Measurements from ENCODE around the gene SLC6A7. TPM values are rescaled to one million over a fixed set of nuclear protein-coding genes. Genes with fewer than 3 reads are reported as not detected.

The SLC6A7 gene
- total and polyA plus RNA-seq, 2 donors: under 0.01 to 0.07 TPM

DNA sequence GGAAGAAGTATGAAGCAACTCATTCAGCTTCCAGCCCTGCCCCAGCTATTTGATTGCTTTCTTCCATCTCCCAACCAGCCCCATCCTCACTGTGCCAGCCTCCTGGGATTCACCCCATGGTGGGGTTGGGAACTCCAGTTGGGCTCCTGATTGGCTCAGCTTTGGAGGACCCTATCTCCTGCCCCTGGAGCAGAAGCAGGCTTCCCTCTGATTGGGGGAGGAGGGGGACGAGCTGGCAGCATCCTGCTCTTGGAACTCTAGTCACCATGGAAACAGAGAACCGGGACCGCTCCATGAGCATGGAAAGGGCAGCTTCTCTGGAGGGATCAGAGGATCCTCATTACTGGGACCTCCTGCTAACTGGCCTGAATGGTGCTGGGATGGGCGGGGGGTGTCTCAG lies 2.6 kb downstream of the SLC6A7 start:
- no peaks in the 10 kb centered on the region for H3K9me3 ChIP-seq (ENCODE audit: control insufficient read depth in 2 of 2, insufficient read depth in 1 of 2, low read length in 1 of 2)
- H3K4me1 ChIP-seq (ENCODE audit: control insufficient read depth in 2 of 2, insufficient read depth in 2 of 2, low read length in 2 of 2): no peaks in the 10 kb centered on the region
- no peak overlapping the region for H3K4me3 ChIP-seq (ENCODE audit: low read length in 2 of 2)
- no peak for DNase-seq (ENCODE audit: low read depth in 6 of 9, low spot score in 9 of 9)
- H3K27ac ChIP-seq (ENCODE audit: low read depth in 1 of 2, low read length in 1 of 2): no peak overlapping the region
- no peaks in the 10 kb centered on the region for H3K36me3 ChIP-seq (ENCODE audit: control insufficient read depth in 2 of 2, insufficient read depth in 2 of 2, low read length in 1 of 2)
- peaks cover 23 to 68% of the 10 kb centered on the region in 2 donors for H3K27me3 ChIP-seq (ENCODE audit: control insufficient read depth in 2 of 2, insufficient read depth in 1 of 2, low read length in 1 of 2)
- 86% methylated on average over 4 of the region's 4 CpGs for WGBS

DNA sequence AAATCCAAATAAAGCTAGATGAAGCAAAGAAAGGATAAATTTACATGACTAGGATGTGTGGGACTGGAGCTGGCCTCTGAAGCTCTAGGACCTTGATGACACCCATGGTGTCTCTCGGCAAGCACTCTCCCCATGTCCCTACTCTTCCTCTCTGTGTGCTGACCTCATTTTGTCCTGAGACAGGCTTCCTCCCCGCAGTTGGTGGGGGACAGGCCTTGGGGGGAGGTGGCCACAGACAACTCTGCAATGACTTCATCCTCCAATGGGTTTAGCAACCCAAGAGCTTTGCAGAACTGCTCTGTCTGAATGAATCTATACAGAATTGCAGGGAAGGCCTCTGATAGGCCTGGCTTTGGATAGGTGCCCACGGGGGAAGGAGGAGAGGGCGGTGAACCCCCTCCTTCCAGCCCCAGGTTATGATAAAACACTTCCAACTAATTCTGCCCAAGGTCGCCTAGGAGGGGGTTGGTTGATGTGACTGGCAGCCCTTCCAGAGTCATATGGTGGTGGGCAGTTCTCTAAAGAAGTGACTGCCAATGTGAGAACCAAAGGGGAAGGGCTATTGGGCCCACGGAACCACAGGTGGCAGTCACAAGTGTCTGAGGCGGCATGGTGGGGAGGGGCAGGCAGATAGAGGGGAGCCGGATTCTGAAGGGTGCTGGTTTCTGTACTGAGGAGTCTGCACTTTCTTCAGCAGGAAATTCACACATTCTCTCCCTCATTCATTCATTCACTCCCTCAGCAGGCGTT lies 6.0 kb downstream of the SLC6A7 start:
- Histone ChIP-seq H3K36me3 (ENCODE audit: control insufficient read depth in 2 of 2, insufficient read depth in 2 of 2, low read length in 1 of 2) (no peaks in the 10 kb centered on the region), H3K27me3 (ENCODE audit: control insufficient read depth in 2 of 2, insufficient read depth in 1 of 2, low read length in 1 of 2) (peaks cover 2 to 37% of the 10 kb centered on the region in 2 donors), H3K9me3 (ENCODE audit: control insufficient read depth in 2 of 2, insufficient read depth in 1 of 2, low read length in 1 of 2) (no peaks in the 10 kb centered on the region), H3K4me1 (ENCODE audit: control insufficient read depth in 2 of 2, insufficient read depth in 2 of 2, low read length in 2 of 2) (no peaks in the 10 kb centered on the region), H3K4me3 (ENCODE audit: low read length in 2 of 2) (no peak overlapping the region), H3K27ac (ENCODE audit: low read depth in 1 of 2, low read length in 1 of 2) (no peak overlapping the region)
- 93% methylated on average over 9 of the region's 9 CpGs for WGBS
- no peak for DNase-seq (ENCODE audit: low read depth in 6 of 9, low spot score in 9 of 9)

DNA sequence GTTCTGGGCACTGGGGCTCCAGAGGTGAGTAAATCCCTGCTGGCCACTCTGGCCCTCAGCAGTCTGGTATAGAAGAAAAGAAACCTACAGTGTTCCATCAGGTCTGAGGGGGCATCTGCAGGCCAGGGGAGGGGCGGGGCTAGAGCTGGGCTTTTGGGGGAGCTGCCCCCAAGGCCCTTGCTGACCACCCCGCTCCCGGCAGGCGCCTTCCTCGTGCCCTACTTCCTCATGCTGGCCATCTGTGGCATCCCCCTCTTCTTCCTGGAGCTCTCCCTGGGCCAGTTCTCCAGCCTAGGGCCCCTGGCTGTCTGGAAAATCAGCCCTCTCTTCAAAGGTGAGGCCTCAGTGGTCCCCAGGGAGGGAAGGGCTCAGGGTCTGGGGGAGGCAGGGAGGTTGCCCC lies 6.7 kb downstream of the SLC6A7 start:
- H3K27ac ChIP-seq (ENCODE audit: low read depth in 1 of 2, low read length in 1 of 2): no peak overlapping the region
- WGBS: 63% methylated on average over 5 of the region's 5 CpGs
- no peak overlapping the region for H3K4me3 ChIP-seq (ENCODE audit: low read length in 2 of 2)
- no peaks in the 10 kb centered on the region for H3K4me1 ChIP-seq (ENCODE audit: control insufficient read depth in 2 of 2, insufficient read depth in 2 of 2, low read length in 2 of 2)
- peaks cover 2 to 32% of the 10 kb centered on the region in 2 donors for H3K27me3 ChIP-seq (ENCODE audit: control insufficient read depth in 2 of 2, insufficient read depth in 1 of 2, low read length in 1 of 2)
- no peaks in the 10 kb centered on the region for H3K36me3 ChIP-seq (ENCODE audit: control insufficient read depth in 2 of 2, insufficient read depth in 2 of 2, low read length in 1 of 2)
- DNase-seq (ENCODE audit: low read depth in 6 of 9, low spot score in 9 of 9): no peak
- H3K9me3 ChIP-seq (ENCODE audit: control insufficient read depth in 2 of 2, insufficient read depth in 1 of 2, low read length in 1 of 2): no peaks in the 10 kb centered on the region

DNA sequence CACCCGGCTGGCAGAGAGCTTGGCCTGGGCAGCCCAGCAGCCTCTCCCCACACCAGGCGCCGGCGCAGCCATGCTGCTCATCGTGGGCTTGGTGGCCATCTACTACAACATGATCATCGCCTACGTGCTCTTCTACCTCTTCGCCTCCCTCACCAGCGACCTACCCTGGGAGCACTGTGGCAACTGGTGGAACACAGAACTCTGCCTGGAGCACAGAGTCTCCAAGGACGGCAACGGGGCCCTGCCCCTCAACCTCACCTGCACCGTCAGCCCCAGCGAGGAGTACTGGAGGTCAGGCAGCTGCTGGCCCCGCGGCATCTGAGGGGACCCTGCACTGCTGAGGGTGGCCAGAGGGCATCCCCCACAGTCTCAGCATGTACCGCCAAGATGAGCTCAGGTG lies 7.1 kb downstream of the SLC6A7 start:
- no peak overlapping the region for H3K4me3 ChIP-seq (ENCODE audit: low read length in 2 of 2)
- H3K27me3 ChIP-seq (ENCODE audit: control insufficient read depth in 2 of 2, insufficient read depth in 1 of 2, low read length in 1 of 2): peaks cover 0 to 27% of the 10 kb centered on the region in 2 donors
- no peaks in the 10 kb centered on the region for H3K4me1 ChIP-seq (ENCODE audit: control insufficient read depth in 2 of 2, insufficient read depth in 2 of 2, low read length in 2 of 2)
- no peaks in the 10 kb centered on the region for H3K36me3 ChIP-seq (ENCODE audit: control insufficient read depth in 2 of 2, insufficient read depth in 2 of 2, low read length in 1 of 2)
- 98% methylated on average over 16 of the region's 16 CpGs for WGBS
- DNase-seq (ENCODE audit: low read depth in 6 of 9, low spot score in 9 of 9): no peak
- no peak overlapping the region for H3K27ac ChIP-seq (ENCODE audit: low read depth in 1 of 2, low read length in 1 of 2)
- H3K9me3 ChIP-seq (ENCODE audit: control insufficient read depth in 2 of 2, insufficient read depth in 1 of 2, low read length in 1 of 2): no peaks in the 10 kb centered on the region

DNA sequence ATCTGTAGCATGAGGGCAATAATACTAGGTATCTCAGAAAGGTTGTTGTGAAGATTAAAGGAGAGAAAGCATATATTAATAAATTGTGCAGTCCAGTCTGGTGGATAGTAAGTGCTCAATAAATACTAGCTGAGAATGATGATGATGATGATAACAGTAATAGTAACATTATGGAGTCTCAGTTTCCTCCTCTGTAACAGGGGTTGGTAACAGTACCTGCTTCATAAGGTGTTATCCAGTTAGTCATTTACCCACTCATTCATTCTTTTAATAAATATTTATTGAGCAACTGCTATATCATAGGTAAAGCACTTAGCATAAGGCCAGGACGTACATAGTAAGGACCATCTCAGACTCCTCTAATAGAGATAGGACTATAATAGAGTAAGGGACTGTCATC lies 7.6 kb downstream of the SLC6A7 start:
- no peak overlapping the region for H3K27ac ChIP-seq (ENCODE audit: low read depth in 1 of 2, low read length in 1 of 2)
- DNase-seq (ENCODE audit: low read depth in 6 of 9, low spot score in 9 of 9): no peak
- 97% methylated on average over 1 of the region's 1 CpG for WGBS
- H3K27me3 ChIP-seq (ENCODE audit: control insufficient read depth in 2 of 2, insufficient read depth in 1 of 2, low read length in 1 of 2): peaks cover 0 to 22% of the 10 kb centered on the region in 2 donors
- no peaks in the 10 kb centered on the region for H3K9me3 ChIP-seq (ENCODE audit: control insufficient read depth in 2 of 2, insufficient read depth in 1 of 2, low read length in 1 of 2)
- H3K4me3 ChIP-seq (ENCODE audit: low read length in 2 of 2): no peak overlapping the region
- no peaks in the 10 kb centered on the region for H3K4me1 ChIP-seq (ENCODE audit: control insufficient read depth in 2 of 2, insufficient read depth in 2 of 2, low read length in 2 of 2)
- H3K36me3 ChIP-seq (ENCODE audit: control insufficient read depth in 2 of 2, insufficient read depth in 2 of 2, low read length in 1 of 2): no peaks in the 10 kb centered on the region

DNA sequence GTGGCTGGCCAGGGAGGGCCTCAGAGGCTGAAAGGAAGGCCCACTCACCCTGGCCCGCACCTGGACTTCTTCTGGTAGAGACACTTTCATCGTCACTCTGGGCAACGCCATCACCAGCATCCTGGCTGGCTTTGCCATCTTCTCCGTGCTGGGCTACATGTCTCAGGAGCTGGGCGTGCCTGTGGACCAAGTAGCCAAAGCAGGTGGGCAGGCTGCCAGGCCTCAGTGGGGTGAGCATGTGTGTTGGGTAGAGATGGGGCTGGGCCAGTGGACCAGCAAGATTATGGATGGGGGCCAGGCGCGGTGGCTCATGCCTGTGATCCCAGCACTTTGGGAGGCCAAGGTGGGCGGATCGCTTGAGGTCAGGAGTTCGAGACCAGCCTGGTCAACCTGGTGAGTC lies 12.6 kb downstream of the SLC6A7 start:
- H3K27ac ChIP-seq (ENCODE audit: low read depth in 1 of 2, low read length in 1 of 2): no peak overlapping the region
- 96% methylated on average over 10 of the region's 10 CpGs for WGBS

DNA sequence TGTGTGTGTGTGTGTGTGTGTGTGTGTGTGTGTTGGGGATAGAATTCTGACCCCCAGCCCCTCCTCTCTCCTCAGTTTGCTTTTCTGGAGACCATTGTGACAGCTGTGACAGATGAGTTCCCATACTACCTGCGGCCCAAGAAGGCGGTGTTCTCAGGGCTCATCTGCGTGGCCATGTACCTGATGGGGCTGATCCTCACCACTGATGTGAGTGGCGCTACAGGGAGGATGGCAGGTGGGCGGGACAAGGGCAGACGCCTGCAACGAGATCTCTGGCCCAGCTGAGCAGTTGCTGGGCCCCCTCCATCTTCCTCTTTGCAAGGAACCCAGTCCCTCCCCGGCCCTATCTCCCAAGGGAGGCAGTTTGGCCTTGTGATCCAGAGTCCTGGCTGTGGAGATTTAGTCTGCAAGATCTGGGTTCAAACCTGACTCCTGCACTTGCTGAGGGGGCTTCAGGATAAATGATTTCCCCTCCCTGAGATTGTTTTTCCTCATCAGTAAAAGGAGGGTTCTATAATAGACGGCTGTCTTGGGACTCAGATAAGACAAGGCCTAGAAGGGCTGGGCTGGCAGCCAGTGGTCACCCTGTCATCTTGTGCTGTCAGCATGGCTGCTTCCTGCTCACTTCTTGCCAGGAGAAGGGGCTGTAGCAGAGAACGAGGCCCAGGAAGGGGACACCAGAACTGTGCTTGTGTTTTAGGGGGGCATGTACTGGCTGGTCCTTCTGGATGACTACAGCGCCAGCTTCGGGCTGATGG lies 14.1 kb downstream of the SLC6A7 start:
- no peak for DNase-seq (ENCODE audit: low read depth in 6 of 9, low spot score in 9 of 9)
- Histone ChIP-seq H3K27ac (ENCODE audit: low read depth in 1 of 2, low read length in 1 of 2) (no peak overlapping the region), H3K4me1 (ENCODE audit: control insufficient read depth in 2 of 2, insufficient read depth in 2 of 2, low read length in 2 of 2) (peaks cover 0 to 14% of the 10 kb centered on the region in 2 donors), H3K9me3 (ENCODE audit: control insufficient read depth in 2 of 2, insufficient read depth in 1 of 2, low read length in 1 of 2) (no peaks in the 10 kb centered on the region), H3K27me3 (ENCODE audit: control insufficient read depth in 2 of 2, insufficient read depth in 1 of 2, low read length in 1 of 2) (peaks cover 0 to 16% of the 10 kb centered on the region in 2 donors), H3K4me3 (ENCODE audit: low read length in 2 of 2) (no peak overlapping the region), H3K36me3 (ENCODE audit: control insufficient read depth in 2 of 2, insufficient read depth in 2 of 2, low read length in 1 of 2) (no peaks in the 10 kb centered on the region)
- 89% methylated on average over 12 of the region's 12 CpGs for WGBS

More for the DNA sequence above, 12.6 kb downstream of the SLC6A7 start:
- Histone ChIP-seq H3K4me1 (ENCODE audit: control insufficient read depth in 2 of 2, insufficient read depth in 2 of 2, low read length in 2 of 2) (peaks cover 0 to 7% of the 10 kb centered on the region in 2 donors), H3K27me3 (ENCODE audit: control insufficient read depth in 2 of 2, insufficient read depth in 1 of 2, low read length in 1 of 2) (peaks cover 0 to 7% of the 10 kb centered on the region in 2 donors), H3K4me3 (ENCODE audit: low read length in 2 of 2) (no peak overlapping the region), H3K9me3 (ENCODE audit: control insufficient read depth in 2 of 2, insufficient read depth in 1 of 2, low read length in 1 of 2) (no peaks in the 10 kb centered on the region), H3K36me3 (ENCODE audit: control insufficient read depth in 2 of 2, insufficient read depth in 2 of 2, low read length in 1 of 2) (no peaks in the 10 kb centered on the region)
- no peak for DNase-seq (ENCODE audit: low read depth in 6 of 9, low spot score in 9 of 9)

DNA sequence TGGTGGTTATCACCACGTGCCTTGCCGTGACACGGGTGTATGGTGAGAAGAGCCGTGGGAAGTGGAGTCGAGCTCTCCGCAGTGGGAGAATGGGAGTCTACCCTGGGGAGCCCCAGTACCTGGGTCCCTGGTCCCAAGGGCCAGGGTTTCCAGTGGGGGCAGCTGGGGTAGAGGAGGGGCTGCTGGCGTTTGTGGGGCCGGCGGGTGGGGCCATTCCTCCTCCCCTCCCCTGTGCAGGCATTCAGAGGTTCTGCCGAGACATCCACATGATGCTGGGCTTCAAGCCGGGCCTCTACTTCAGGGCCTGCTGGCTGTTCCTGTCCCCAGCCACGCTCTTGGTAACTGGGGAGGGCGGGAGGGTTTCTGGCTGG lies 14.7 kb downstream of the SLC6A7 start:
- Histone ChIP-seq H3K36me3 (ENCODE audit: control insufficient read depth in 2 of 2, insufficient read depth in 2 of 2, low read length in 1 of 2) (no peaks in the 10 kb centered on the region), H3K4me1 (ENCODE audit: control insufficient read depth in 2 of 2, insufficient read depth in 2 of 2, low read length in 2 of 2) (peaks cover 0 to 18% of the 10 kb centered on the region in 2 donors), H3K9me3 (ENCODE audit: control insufficient read depth in 2 of 2, insufficient read depth in 1 of 2, low read length in 1 of 2) (no peaks in the 10 kb centered on the region), H3K4me3 (ENCODE audit: low read length in 2 of 2) (no peak overlapping the region), H3K27ac (ENCODE audit: low read depth in 1 of 2, low read length in 1 of 2) (no peak overlapping the region), H3K27me3 (ENCODE audit: control insufficient read depth in 2 of 2, insufficient read depth in 1 of 2, low read length in 1 of 2) (peaks cover 0 to 21% of the 10 kb centered on the region in 2 donors)
- DNase-seq (ENCODE audit: low read depth in 6 of 9, low spot score in 9 of 9): no peak
- 97% methylated on average over 13 of the region's 13 CpGs for WGBS

DNA sequence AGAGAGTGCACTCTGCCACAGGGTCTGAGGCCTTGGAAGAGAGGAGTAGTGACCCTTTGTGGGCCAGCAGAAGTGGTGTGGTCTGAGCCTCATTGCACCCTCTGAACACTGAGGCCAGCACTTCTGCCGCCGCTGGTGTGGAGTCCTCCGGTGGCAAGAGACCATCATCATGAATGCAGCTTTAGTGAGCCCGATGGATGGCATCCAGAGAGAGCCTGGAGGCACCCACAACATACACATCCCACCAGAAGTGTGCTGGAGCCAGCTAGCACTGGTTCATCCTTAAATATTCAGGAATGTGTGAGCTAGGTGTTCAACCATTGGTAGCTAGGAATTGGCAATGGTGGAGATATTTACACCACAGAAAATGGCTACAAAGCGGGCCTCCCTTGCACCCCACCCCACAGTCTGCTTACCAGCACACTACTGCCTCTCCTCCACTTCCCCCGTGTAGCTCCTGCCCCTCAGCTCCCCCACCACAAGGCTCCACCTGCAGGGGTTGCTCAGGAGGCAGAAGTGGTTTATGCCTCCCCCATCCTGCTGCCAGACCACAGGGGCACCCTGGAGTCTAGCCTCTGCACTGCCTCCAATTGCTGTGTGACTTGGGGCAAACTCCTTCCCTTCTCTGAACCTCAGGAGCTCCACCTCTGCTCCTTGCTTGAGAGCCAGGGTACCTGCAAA lies 16.4 kb downstream of the SLC6A7 start:
- 77% methylated on average over 6 of the region's 6 CpGs for WGBS
- Histone ChIP-seq H3K9me3 (ENCODE audit: control insufficient read depth in 2 of 2, insufficient read depth in 1 of 2, low read length in 1 of 2) (no peaks in the 10 kb centered on the region), H3K4me1 (ENCODE audit: control insufficient read depth in 2 of 2, insufficient read depth in 2 of 2, low read length in 2 of 2) (peaks cover 0 to 18% of the 10 kb centered on the region in 2 donors), H3K36me3 (ENCODE audit: control insufficient read depth in 2 of 2, insufficient read depth in 2 of 2, low read length in 1 of 2) (no peaks in the 10 kb centered on the region), H3K27ac (ENCODE audit: low read depth in 1 of 2, low read length in 1 of 2) (no peak overlapping the region), H3K4me3 (ENCODE audit: low read length in 2 of 2) (no peak overlapping the region), H3K27me3 (ENCODE audit: control insufficient read depth in 2 of 2, insufficient read depth in 1 of 2, low read length in 1 of 2) (peaks cover 0 to 27% of the 10 kb centered on the region in 2 donors)
- peak in 2 of 9 donors; percentile 7 to 15 for DNase-seq (ENCODE audit: low read depth in 6 of 9, low spot score in 9 of 9)
